NCI-H82 treated with DMSO at 0.1 percent for 48 hours (cell line): ENCODE data around the gene DLG1.

ENCODE experiments used
- DNase-seq: peaks from one replicate; lab custom pipeline; 2025; ENCODE audit not compliant: unreplicated experiment; lab: John Stamatoyannopoulos, UW

DLG1 gene

GRCh38 chr3:197253238-197253947 lies 45.0 kb downstream of the DLG1 start:
- DNase-seq: no peak

GRCh38 chr3:197249542-197249941 lies 48.9 kb downstream of the DLG1 start:
- no peak for DNase-seq

- no peak for DNase-seq
Observed at GRCh38 chr3:197248341-197248740, 50.1 kb downstream of the DLG1 start.

GRCh38 chr3:197244751-197245150 lies 53.7 kb downstream of the DLG1 start:
- no peak for DNase-seq

- no peak for DNase-seq
Observed at GRCh38 chr3:197242784-197243432, 55.5 kb downstream of the DLG1 start.

- DNase-seq: no peak
Observed at GRCh38 chr3:197241173-197241572, 57.2 kb downstream of the DLG1 start.

- DNase-seq: no peak
Observed at GRCh38 chr3:197239857-197240256, 58.6 kb downstream of the DLG1 start.

- no peak for DNase-seq
Observed at GRCh38 chr3:197238842-197239241, 59.6 kb downstream of the DLG1 start.

GRCh38 chr3:197237897-197238296 lies 60.5 kb downstream of the DLG1 start:
- no peak for DNase-seq

- DNase-seq: no peak
Observed at GRCh38 chr3:197236362-197236761, 62.0 kb downstream of the DLG1 start.

GRCh38 chr3:197234947-197235914 lies 63.2 kb downstream of the DLG1 start:
- no peak for DNase-seq

- no peak for DNase-seq
Observed at GRCh38 chr3:197231321-197231720, 67.1 kb downstream of the DLG1 start.

- peak; percentile 33 for DNase-seq
Observed at GRCh38 chr3:197229836-197230235, 68.6 kb downstream of the DLG1 start.

- no peak for DNase-seq
Observed at GRCh38 chr3:197229178-197229577, 69.2 kb downstream of the DLG1 start.

GRCh38 chr3:197227780-197228574 lies 70.4 kb downstream of the DLG1 start:
- no peak for DNase-seq

GRCh38 chr3:197226179-197226578 lies 72.2 kb downstream of the DLG1 start:
- DNase-seq: peak; percentile 51

GRCh38 chr3:197225579-197225978 lies 72.8 kb downstream of the DLG1 start:
- DNase-seq: no peak

GRCh38 chr3:197224034-197224444 lies 74.4 kb downstream of the DLG1 start:
- no peak for DNase-seq

GRCh38 chr3:197222937-197223370 lies 75.5 kb downstream of the DLG1 start:
- DNase-seq: no peak

- peak; percentile 18 for DNase-seq
Observed at GRCh38 chr3:197219619-197220018, 78.8 kb downstream of the DLG1 start.

- DNase-seq: no peak
Observed at GRCh38 chr3:197218210-197218609, 80.2 kb downstream of the DLG1 start.
